Posterior cingulate gyrus (tissue), 11 donors: ENCODE results near the gene MGA.

Experiments
- DNase-seq, 10 donors: peaks; one replicate each; pipeline versions ENCODE4 v3.0.0 to v3.0.0-alpha.2; 2020 to 2021; ENCODE audit warnings: mixed read lengths in 3 of 10
- intact Hi-C: fragments of 100-400 bp; cut with DNase I; formaldehyde crosslinking; loops from one replicate; pipeline ENCODE4 v1.15.1; 2023

MGA gene

DNA sequence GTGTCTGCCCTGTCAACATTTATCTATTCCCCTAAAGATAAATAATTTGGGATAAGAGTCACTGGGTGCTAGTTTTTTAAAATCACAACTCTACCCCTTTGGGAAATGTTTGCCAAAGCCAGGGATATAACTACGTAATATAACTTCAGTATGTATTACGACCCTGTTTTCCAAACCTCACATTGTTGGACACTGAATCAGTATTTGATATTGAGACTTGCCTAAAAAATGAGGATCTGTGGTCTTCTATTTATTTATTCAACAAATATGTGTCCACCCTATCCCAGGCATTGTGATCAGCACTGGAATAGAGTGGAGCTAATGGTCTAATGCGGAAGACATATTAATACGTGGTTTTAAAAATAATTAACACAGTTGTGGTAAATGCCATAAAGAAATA is 4.5 kb upstream of the MGA start:
- intact Hi-C loops, result no loop called here
- DNase-seq, result no peak

DNA sequence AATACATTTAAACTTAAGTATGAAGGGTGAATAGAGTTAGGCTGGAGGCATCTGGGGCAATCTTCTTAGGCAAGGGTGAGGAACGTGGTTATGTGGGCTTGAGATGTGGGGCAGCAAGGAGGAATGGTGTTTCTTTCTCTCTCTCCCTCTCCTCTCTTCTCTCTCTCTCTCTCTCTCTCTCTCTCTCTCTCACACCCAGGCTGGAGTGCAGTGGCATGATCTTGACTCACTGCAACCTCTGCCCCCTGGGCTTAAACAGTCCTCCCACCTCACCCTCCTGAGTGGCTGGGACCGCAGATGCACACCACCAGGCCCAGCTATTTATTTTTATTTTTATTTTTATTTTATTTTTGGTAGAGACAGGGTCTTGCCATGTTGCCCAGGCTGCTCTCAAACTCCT is 4.0 kb upstream of the MGA start:
- DNase-seq, result no peak
- intact Hi-C loops, result no loop called here

DNA sequence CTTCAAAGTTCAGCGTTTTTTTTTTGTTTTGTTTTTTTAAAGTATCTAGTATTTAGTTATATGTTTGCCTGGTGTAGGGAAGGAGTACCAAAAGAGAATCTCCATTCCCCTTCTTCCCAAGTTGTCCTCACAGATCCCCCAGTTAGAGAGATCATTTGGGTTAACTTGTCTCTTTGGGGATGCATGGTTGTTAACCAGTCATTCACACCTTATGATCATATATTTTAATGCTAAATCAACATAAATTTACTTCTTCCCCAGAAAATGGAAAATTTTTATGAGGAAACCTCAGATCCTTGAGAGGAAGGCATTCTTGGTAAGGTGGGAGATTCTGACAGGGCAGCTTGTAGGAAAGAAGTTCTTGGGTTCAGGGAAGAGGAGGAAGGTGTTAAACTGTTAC is 1.5 kb upstream of the MGA start:
- intact Hi-C loops, result no loop called here
- DNase-seq, result no peak

DNA sequence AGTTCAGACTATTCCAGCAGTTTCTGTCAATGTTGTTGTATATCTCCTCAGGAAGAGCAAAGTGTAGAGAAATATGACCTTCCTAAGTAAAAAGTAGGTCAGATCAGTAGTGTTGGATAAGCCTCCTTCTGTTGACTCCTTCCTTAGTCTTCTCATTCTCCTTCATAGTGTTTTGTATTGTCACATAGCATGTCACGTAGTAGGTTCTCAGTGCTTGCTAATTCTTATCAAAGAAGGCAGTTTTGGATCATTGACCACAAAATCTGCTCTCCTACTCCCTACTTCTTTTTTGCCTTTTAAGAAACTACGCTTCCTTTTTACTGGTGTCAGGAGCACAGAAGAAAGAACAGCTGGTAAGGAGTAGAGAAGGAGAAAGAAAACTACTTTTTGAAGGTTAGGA is 1.0 kb upstream of the MGA start:
- intact Hi-C loops, result no loop called here
- DNase-seq, result no peak

DNA sequence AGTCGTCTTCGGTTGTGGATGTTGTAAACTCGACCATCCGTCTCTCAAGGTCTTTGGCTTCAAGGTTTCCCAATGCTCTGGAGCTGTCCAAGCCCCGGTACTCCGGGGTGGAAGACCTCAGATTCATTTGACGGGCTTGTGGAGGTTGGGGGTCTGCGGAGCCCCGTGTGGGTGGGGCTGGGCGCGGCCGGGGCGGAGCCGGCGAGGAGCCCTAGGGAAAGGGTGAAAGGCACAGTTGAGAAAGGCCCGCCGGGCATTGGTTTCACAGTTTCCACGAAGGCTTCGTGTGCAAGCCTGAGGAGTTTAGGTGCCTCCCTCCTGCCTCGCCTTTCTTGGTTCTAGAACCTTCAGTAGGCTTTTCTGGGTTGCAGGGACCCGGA is 360 bp upstream of the MGA start:
- intact Hi-C loops, result loop anchor here (2.0 kb wide), 2 partner anchors 37 to 101 kb away; partner anchors contain the start of gene TYRO3
- DNase-seq, result peak in 1 of 10 donors; percentile 82

DNA sequence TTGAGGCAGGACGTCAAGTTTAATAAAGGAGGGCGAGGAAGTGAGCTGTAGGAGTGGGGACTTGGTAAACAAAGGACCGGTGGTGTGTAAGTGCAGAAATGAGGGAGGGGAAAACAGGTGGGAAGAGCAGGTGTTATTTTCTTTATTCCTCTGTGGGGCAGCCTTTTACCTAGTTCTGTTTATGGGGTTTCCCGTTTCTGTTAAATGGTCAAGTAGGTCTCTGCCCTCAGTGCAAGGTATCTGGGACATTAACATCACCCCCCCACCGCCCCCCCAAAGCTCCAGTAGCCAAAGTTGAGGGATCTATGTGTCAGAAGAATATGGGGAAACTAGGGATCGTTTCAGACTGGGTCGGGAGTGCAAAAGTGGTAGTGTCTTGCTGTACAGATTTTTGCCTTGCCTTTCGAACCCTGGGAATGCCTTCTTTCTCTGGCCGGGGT is 893 bp downstream of the MGA start:
- intact Hi-C loops, result loop anchor here (2.0 kb wide), 2 partner anchors 38 to 102 kb away; partner anchors contain the start of gene TYRO3
- DNase-seq, result no peak

DNA sequence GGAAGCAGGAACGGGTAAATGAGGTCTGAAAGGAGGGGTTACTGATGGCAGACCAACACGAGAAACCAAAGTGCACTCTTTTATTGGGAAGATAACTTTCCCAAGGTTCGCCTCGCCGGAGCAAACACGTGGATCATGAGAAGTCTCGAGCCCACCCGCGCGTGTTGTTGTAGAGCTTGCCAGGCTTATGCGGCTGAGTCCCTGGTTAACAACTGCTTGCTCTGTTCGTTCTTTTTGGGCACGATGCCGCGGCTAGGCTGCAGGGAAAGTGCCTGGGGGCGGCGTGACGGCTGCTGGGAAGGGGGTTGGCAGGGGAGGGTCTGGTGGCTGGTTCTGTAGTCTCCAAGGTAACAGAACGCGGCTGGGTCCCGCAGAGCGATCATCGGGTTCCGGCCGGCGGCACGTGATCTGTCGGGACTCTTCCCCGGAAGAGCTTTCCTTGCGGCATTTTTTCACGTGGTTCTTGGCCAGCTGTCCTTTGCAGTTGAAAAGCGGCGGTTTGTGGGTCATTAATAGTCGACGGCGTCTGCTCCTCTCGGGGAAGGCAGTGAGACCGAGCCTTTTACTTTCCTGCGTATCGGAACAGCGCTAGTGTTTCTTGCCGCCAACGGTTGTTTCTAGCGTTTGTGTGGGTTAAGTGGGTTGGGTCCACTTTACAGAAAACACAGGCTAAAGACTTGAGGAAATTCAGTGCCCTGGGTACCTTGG is 1.5 kb downstream of the MGA start:
- DNase-seq, result peak; percentile 73 to 97 (median 82)
- intact Hi-C loops, result loop anchor here (2.0 kb wide), 2 partner anchors 39 to 103 kb away; partner anchors contain the start of gene TYRO3

DNA sequence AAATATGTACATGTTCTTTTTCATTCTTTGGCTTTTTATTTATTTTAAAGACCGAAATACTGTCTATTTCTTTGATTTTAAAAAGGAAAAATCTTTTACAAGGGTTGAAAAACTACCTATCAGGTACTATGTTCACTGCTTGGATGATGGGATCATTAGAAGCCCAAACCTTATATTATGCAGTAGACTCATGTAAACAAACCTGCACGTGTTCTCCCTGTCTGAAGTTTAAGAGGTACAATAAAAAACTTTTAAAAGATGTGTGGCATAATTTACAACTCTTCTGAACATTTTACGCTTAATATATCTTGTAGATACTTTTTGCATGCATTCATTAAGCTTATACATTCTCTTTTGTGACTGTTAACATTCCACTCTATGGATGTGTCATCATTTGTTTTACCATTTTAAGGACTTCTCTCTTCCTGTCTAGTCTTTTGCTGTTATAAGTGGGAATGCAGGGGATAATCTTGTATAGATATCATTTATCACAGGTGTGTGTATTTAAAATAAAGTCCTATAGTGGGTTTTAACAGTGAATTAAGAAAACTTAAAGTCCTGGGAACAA is 6.2 kb downstream of the MGA start:
- DNase-seq, result no peak

DNA sequence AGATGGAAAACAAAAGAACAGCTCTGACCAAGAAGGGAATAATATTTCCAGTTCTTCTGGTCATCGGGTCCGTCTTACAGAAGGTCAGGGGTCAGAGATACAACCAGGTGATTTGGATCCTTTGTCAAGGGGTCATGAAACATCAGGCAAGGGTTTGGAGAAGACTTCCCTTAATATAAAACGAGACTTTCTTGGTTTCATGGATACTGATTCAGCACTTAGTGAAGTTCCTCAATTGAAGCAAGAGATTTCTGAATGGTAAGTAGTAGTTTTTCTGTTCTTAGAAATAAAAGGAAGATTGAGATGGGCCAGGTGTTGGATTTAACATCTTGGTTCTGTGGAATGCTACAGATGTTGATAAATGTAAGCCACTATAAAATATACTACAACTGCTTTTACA is 9.5 kb downstream of the MGA start:
- no peak for DNase-seq
- intact Hi-C loops, result no loop called here

More for the DNA sequence above, 6.2 kb downstream of the MGA start:
- intact Hi-C loops, result no loop called here

DNA sequence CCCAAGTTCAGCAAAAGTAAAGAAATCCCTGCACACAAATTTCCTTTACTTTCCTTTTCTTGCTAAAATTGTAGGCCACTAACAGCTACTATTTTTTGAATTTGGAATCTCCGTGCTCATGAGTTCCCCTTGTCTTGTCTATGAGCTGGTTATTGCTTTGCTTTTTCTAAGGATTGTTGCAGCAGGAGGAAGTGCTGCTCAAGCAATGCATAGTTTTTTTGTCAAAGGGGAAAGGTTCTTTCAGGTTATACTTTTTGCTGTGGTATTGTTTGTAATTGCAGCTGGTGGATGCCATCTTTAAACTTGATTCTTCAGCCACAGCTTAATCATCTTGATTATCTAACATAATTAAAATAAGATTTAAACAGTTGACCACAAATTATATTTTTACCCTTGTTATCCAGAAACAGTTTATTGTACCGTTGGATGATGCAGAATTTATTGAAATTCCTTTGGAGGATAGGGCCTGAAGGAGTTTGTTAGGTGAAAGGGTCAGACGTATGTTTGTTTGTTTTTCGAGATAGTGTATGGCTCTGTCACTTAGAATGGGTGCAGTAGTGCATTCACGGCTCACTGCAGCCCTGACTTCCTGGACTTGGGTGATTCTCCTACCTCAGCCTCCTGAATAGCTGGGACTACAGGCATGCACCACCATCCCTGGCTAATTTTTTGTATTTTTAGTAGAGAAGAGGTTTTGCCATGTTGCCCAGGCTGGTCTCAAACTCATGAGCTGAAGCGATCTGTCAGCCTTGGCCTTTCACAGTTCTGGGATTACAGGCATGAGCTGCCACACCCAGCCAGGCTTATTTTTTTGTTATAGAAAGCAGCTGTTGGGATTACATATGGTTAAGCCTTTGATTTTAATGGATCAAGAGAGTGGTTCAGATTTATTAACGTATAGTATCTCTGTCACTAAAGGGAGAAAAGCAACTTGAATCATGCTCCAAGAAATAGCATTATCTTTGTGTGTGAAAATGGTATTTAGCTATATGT is 11.7 kb downstream of the MGA start:
- intact Hi-C loops, result no loop called here
- no peak for DNase-seq

DNA sequence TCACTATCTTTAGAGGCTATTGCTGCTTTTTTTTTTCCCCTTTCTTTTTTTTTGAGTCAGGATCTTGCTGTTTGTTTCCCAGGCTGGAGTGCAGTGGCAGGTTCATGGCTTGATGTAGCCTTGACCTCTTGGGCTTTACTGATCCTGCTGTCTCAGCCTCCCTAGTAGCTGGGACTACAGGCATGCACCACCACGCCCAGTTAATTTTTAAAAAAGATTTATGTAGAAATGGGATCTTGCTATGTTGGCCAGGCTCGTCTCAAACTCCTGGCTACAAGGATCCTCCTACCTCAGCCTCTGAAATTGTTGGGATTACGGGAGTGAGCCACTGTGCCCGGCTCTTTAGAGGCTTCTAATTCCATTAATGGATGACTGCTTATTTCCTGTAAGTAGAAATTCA is 15.1 kb downstream of the MGA start:
- DNase-seq, result no peak
- intact Hi-C loops, result no loop called here

DNA sequence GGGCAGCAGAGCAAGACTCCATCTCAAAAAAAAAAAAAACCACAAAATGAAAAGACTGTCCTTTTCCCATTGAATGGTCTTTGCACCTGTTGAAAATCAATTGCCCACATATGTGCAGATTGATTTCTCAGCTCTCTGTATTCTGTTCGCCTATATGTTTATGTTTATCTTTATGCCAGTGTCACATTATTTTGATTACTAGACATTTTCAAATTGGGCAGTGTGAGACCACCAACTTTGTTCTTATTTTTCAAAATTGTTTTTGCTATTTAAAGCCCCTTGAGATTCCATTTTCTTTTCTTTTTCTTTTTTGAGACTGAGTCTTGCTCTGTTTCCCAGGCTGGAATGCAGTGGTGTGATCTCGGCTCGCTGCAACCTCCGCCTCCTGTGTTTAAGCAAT is 18.5 kb downstream of the MGA start:
- intact Hi-C loops, result no loop called here

DNA sequence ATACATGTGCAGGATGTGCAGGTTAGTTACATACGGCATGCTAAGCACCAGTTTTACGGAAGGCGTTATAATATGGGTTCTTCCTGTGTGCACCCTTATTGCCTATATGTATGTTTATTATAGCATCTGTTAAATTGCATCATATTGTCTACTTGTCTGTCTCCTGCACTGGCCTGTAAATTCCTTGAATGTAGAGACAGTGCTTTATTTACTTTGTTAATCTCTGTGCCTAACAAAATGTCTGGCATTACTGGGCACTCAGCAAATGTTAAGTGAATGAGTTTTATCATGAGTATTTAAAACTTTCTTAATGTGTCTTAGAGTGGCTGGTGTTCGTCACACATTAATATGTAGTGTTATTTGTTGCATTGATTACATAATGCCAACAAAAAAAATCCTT is 23.8 kb downstream of the MGA start:
- DNase-seq, result no peak
- intact Hi-C loops, result no loop called here

More for the DNA sequence above, 18.5 kb downstream of the MGA start:
- DNase-seq, result no peak

DNA sequence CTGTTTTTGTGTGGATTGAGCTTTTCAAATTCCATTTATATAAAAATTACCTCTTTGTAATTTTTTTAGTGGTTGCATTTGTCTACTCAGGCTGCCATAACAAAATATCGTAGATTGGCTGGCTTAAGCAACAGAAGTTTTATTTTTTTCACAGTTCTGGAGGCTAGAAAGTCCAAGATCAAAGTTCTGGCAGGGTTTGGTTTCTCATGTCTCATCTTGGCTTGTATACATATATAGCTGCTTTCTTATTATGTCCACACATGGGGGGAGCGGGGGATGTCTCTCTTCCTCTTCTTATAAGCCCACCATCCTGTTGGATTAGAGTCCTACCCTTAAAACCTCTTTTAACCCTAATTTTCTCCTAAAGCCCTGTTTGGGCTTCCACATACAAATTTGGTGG is 28.5 kb downstream of the MGA start:
- DNase-seq, result no peak
- intact Hi-C loops, result no loop called here

DNA sequence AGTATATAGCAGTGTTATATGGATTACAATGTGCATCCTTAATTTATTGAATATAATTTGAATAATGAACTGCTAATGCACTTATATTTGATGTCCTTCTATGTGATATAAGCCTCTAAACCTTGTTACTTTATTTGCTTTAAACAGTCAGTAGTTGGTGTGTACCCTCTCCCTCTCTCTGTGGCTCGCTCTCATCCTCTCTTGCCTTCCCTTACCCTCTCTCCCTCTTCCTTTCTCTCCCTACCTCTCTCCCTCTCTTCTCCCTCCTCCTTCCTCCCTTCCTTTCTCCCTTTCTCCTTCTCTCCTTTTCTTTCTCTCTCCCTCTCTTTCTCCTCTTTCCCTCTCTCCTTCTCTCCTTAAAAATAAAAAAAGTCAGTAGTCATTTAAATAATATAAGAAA is 28.9 kb downstream of the MGA start:
- intact Hi-C loops, result no loop called here
- DNase-seq, result no peak

DNA sequence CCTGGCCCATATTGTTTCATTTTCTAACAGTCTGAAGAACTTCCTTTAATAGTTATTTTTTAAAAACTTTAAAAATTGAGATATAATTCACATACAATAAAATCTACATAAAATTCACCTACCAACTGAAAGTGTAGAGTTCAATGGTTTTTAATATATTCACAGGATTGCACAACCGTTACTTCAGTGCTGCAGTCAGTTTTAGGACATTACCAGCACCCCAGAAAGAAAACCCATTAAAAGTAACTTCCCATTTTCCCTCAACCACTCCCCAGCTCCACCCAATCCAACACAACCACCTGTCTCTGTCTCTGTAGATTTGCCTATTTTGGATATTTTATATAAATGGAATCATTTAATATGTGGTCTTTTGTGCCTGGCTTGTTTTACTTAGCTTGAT is 29.6 kb downstream of the MGA start:
- DNase-seq, result no peak
- intact Hi-C loops, result no loop called here

DNA sequence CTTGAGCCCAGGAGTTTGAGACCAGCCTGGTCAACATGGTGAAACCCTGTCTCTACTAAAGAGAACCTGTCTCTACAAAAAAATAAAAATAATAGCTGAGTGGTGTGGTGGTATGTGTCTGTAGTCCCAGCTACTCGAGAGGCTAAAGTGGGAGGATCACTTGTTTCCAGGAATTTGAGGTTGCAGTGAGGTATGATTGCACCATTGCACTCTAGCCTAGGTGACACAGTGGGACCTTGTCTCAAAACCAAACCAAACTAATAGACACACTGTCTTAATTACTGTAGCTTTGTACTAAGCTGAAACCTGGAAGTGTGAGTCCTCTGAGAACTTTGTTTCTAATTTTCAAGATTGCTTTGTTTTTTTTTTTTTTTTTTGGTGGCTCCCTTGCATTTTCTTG is 30.4 kb downstream of the MGA start:
- intact Hi-C loops, result no loop called here
- DNase-seq, result no peak

DNA sequence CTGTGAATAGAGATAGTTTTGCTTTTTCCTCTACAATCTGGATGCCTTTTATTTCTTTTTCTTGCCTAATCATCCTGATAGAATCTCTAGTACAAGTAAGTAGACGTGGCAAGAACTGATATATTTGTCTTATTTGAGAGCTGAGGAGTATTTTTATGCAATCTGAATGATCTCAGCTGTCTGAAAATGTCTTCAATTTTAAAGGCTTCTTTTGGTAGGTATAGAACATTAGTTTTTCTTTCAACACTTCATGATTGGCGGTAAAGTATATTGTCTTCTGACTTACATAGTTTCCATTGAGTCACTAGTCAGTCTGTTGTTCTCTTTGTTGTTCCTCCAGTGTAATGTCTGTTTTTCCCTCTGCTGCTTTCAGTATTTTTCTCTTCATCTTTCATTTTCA is 31.3 kb downstream of the MGA start:
- intact Hi-C loops, result no loop called here
- no peak for DNase-seq

DNA sequence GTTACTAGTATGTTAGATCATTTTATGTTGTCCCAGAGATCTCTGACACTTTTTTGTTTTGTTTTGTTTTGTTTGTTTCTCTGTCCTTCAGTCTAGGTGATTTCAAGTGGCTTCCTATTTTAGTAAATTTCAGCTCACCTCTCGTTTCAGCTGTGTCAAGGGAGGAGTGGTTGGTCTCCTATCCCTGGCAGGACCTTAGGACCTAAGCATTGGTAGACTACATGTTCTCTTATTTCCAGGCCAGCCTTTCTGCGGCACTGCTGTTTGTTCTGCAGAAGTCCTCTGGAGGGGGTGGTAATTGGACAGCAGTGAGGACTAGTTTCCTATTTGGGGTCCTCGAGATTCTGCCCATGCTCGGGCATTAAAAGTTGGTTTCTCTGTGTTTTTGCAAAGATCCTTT is 31.8 kb downstream of the MGA start:
- no peak for DNase-seq
- intact Hi-C loops, result no loop called here

DNA sequence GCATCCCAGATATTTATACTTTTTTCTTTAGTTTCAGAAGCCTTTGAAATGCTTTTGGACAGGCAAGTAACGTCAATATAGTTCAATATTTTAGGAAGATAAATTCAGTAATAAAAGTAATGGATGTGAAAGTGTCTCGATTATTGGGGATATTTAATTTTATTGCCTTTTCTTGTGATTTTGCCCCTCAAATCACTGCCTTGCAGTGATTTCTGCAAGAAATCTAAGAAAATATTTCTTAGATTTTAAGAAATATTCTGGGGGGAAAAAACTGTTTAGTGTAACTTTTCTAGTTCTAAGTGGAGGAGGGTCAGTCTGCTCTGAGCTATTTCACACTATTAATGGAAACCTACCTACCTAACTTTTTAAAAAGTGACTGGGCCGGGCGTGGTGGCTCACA is 33.6 kb downstream of the MGA start:
- DNase-seq, result no peak
- intact Hi-C loops, result no loop called here

DNA sequence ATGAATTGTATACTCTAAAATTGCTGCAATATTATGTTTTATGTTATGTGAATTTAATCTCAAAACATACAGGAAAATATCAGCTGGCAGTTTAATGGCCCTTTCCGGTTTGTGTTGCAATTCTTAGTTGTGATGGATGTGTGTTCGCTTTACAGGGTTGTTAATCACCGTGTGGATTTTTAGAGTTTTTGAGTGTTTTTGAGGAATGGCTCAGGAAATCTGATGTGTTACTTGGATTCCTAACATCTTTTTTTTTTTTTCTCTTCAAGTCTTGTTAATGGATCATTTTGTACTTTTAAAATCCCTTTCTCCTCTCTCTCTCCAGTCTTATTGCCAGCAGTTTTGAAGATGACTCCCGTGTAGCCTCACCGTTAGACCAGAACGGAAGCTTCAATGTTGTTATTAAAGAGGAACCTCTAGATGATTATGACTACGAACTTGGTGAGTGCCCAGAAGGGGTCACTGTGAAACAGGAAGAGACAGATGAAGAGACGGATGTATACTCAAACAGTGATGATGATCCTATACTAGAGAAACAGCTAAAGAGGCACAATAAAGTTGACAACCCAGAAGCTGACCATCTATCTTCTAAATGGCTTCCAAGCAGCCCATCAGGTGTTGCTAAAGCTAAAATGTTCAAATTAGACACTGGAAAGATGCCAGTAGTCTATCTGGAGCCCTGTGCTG is 35.7 kb downstream of the MGA start:
- DNase-seq, result peak in 2 of 10 donors; percentile 9 to 24
- intact Hi-C loops, result no loop called here
